H9 (cell line): Measurements from ENCODE around the gene PRXL2C. TPM values are rescaled to one million over a fixed set of nuclear protein-coding genes. Genes with fewer than 3 reads are reported as not detected.

Experiments
- DNase-seq: peaks from one replicate; pipeline ENCODE4 v3.0.0-alpha.2; 2017
- H2AFZ ChIP-seq: one replicate; pipeline ENCODE4 v1.6.1; 2013; ENCODE audit warnings: mild to moderate bottlenecking, low read length, control low read depth, moderate library complexity
- H2AK5ac ChIP-seq: 2 replicates; pipeline ENCODE4 v1.6.1; 2013; ENCODE audit warnings: low read length, control low read depth, mixed read lengths; ENCODE audit not compliant: insufficient read length
- H2BK120ac ChIP-seq: one replicate; pipeline ENCODE4 v1.6.1; 2013; ENCODE audit warnings: low read depth, mild to moderate bottlenecking, low read length, control low read depth, inconsistent platforms; ENCODE audit not compliant: poor library complexity, severe bottlenecking
- H2BK12ac ChIP-seq: 2 replicates; pipeline ENCODE4 v1.6.1; 2013; ENCODE audit warnings: low read length, control low read depth, mixed read lengths, low read depth; ENCODE audit not compliant: insufficient read length
- H2BK15ac ChIP-seq: 2 replicates; pipeline ENCODE4 v1.6.1; 2013; ENCODE audit warnings: low read depth, low read length, control low read depth
- H2BK20ac ChIP-seq: one replicate; pipeline ENCODE4 v1.6.1; 2013; ENCODE audit warnings: low read depth, mild to moderate bottlenecking, low read length, control low read depth, inconsistent platforms; ENCODE audit not compliant: poor library complexity, severe bottlenecking
- H2BK5ac ChIP-seq: 2 replicates; pipeline ENCODE4 v1.6.1; 2013; ENCODE audit warnings: low read length, control low read depth, mixed read lengths; ENCODE audit not compliant: insufficient read length
- H3K14ac ChIP-seq: 2 replicates; pipeline ENCODE4 v1.6.1; 2013; ENCODE audit warnings: low read length, control low read depth; ENCODE audit not compliant: insufficient read depth
- H3K18ac ChIP-seq: 2 replicates; pipeline ENCODE4 v1.6.1; 2013; ENCODE audit warnings: low read depth, mild to moderate bottlenecking, mixed read lengths, low read length, control low read depth; ENCODE audit not compliant: insufficient read length
- H3K23ac ChIP-seq: 2 replicates; pipeline ENCODE4 v1.6.1; 2013; ENCODE audit warnings: low read length, control low read depth, mixed read lengths, low read depth; ENCODE audit not compliant: insufficient read length
- H3K23me2 ChIP-seq: 2 replicates; pipeline ENCODE4 v1.6.1; 2013; ENCODE audit warnings: low read depth, mild to moderate bottlenecking, mixed read lengths, low read length, control low read depth; ENCODE audit not compliant: insufficient read length, poor library complexity, severe bottlenecking
- H3K27ac ChIP-seq: 2 replicates; pipeline ENCODE4 v1.5.1; 2013; ENCODE audit warnings: low read length, control low read depth, mixed read lengths, low read depth; ENCODE audit not compliant: insufficient read length
- H3K27me3 ChIP-seq: 2 replicates; pipeline ENCODE4 v1.6.1; 2013; ENCODE audit warnings: low read length, control low read depth, inconsistent platforms; ENCODE audit not compliant: insufficient read depth
- H3K4ac ChIP-seq: 2 replicates; pipeline ENCODE4 v1.6.1; 2013; ENCODE audit warnings: low read depth, mild to moderate bottlenecking, control low read depth, inconsistent platforms, low read length, moderate library complexity
- H3K4me1 ChIP-seq: 2 replicates; pipeline ENCODE4 v1.6.1; 2013; ENCODE audit warnings: low read length, control low read depth, inconsistent platforms; ENCODE audit not compliant: insufficient read depth
- H3K4me2 ChIP-seq: 2 replicates; pipeline ENCODE4 v1.6.1; 2013; ENCODE audit warnings: low read length, control low read depth, mixed read lengths; ENCODE audit not compliant: insufficient read length, insufficient read depth
- H3K56ac ChIP-seq: 2 replicates; pipeline ENCODE4 v1.6.1; 2013; ENCODE audit warnings: low read depth, mild to moderate bottlenecking, mixed read lengths, low read length, control low read depth; ENCODE audit not compliant: insufficient read length
- H3K79me1 ChIP-seq: 2 replicates; pipeline ENCODE4 v1.6.1; 2013; ENCODE audit warnings: low read depth, mild to moderate bottlenecking, moderate library complexity, low read length, control low read depth, inconsistent platforms; ENCODE audit not compliant: insufficient read depth, poor library complexity, severe bottlenecking
- H3K79me2 ChIP-seq: 2 replicates; pipeline ENCODE4 v1.6.1; 2013; ENCODE audit warnings: low read length, control low read depth, inconsistent platforms; ENCODE audit not compliant: insufficient read depth
- H3K9ac ChIP-seq: 2 replicates; pipeline ENCODE4 v1.6.1; 2013; ENCODE audit warnings: low read length, control low read depth, mixed read lengths; ENCODE audit not compliant: insufficient read length; ENCODE audit errors: extremely low read depth
- H3K9me3 ChIP-seq: one replicate; pipeline ENCODE4 v1.6.1; 2013; ENCODE audit warnings: low read depth, low read length, inconsistent platforms; ENCODE audit not compliant: control insufficient read depth
- H3T11ph ChIP-seq: one replicate; pipeline ENCODE4 v1.6.1; 2013; ENCODE audit warnings: mild to moderate bottlenecking, low read length, control low read depth, inconsistent platforms
- H4K20me1 ChIP-seq: one replicate; pipeline ENCODE4 v1.6.1; 2013; ENCODE audit not compliant: control insufficient read depth, insufficient read length, insufficient read depth
- H4K5ac ChIP-seq: 2 replicates; pipeline ENCODE4 v1.6.1; 2013; ENCODE audit warnings: low read depth, mild to moderate bottlenecking, mixed read lengths, low read length, control low read depth; ENCODE audit not compliant: insufficient read length
- H4K8ac ChIP-seq: replicated peaks from 2 replicates; pipeline ENCODE4 v1.6.1; 2013; ENCODE audit warnings: low read length, control low read depth, mixed read lengths, low read depth; ENCODE audit not compliant: insufficient read length
- H4K91ac ChIP-seq: 2 replicates; pipeline ENCODE4 v1.6.1; 2013; ENCODE audit warnings: low read depth, mild to moderate bottlenecking, moderate library complexity, mixed read lengths, low read length, control low read depth; ENCODE audit not compliant: insufficient read length
- H3K27ac Mint-ChIP-seq, 3 experiments: 2 replicates in 2 of 3; 3 replicates in 1 of 3; pipeline ENCODE4 v1.8.0; 2020 to 2021; ENCODE audit warnings: mixed read lengths in 3 of 3, mild to moderate bottlenecking in 1 of 3, moderate library complexity in 1 of 3
- H3K27me3 Mint-ChIP-seq: 2 replicates; pipeline ENCODE4 v1.8.0; 2021; ENCODE audit warnings: low read depth, mild to moderate bottlenecking, moderate library complexity, mixed read lengths
- H3K36me3 Mint-ChIP-seq, 3 experiments: 2 replicates in 2 of 3; 3 replicates in 1 of 3; pipeline ENCODE4 v1.8.0; 2020 to 2021; ENCODE audit warnings: low read depth in 3 of 3, mixed read lengths in 3 of 3; ENCODE audit not compliant: insufficient read depth in 1 of 3
- H3K4me1 Mint-ChIP-seq, 2 experiments: 2 replicates each; pipeline ENCODE4 v1.8.0; 2020; ENCODE audit warnings: mixed read lengths in 2 of 2
- H3K4me3 Mint-ChIP-seq, 2 experiments: 2 replicates in 1 of 2; 3 replicates in 1 of 2; pipeline ENCODE4 v1.8.0; 2020 to 2021; ENCODE audit warnings: mild to moderate bottlenecking in 2 of 2, mixed read lengths in 2 of 2, moderate library complexity in 1 of 2
- H3K9me3 Mint-ChIP-seq, 2 experiments: 2 replicates in 1 of 2; 3 replicates in 1 of 2; pipeline ENCODE4 v1.8.0; 2020; ENCODE audit warnings: mild to moderate bottlenecking in 2 of 2, mixed read lengths in 2 of 2, moderate library complexity in 1 of 2
- CTCF ChIP-seq: fragments of 200-600 bp; sonication (generic); conservative IDR thresholded peaks from 3 replicates; pipeline ENCODE4 v1.8.0; 2021; ENCODE audit warnings: antibody characterized with exemption, mild to moderate bottlenecking
- WGBS: extraction: QIAGEN DNeasy Blood & Tissue Kit; methylation state at CpG from one replicate; pipeline ENCODE4 v1.1.7; 2013; ENCODE audit warnings: missing lambda C conversion rate, low lambda C conversion rate, mixed read lengths; ENCODE audit not compliant: insufficient read length; ENCODE audit errors: extremely low coverage; 5-methylcytosine and 5-hydroxymethylcytosine counted together
- total RNA-seq: library from RNA; stranded (reverse); gene quantifications from 2 replicates; pipeline ENCODE4 v1.2.1, GENCODE V29; 2021

PRXL2C gene
- total RNA-seq, 1 experiment from 2014 or later, result 4.7 TPM

DNA sequence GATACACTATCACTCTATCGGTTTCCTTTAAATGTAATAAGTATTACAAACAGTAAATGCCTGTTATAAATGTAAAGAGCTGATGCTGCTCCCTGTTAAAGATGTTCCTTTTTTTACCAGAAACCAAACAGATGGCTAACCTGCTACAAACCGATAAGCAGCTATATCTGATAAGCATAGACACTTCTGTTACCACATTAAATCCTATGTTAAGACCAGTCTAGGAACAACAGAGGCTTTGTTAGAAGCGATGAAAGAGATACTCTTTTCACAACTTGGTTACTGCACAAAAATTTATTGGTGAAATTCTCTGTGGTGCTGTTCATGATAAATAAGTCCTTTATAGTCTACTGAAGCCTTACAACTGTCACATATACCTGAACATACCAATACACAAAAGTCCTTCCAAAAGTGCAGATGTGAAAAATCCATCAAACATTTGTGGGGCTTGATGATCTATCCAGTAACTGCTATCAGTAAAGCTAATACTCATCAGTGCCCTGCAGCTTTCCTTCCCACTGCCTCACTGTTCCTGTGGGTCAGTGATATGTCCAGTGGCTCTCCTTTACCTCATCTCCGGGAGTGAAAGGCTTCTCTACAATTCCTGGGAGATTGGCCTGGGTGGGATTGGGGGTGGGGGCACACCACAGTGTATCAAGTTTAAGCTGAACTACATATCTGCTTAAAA, 25.8 kb upstream of the PRXL2C start:
- Histone ChIP-seq H2AK5ac (no peak overlapping the region), H2AFZ (no peak overlapping the region), H3K23ac (no peak overlapping the region), H3K79me1 (no peaks in the 10 kb centered on the region), H3K18ac (no peak overlapping the region), H3K4me1 (no peaks in the 10 kb centered on the region), H4K5ac (no peak overlapping the region), H3K27ac (no peak overlapping the region), H3K4ac (no peak overlapping the region), H2BK120ac (no peak overlapping the region), H3K4me2 (no peak overlapping the region), H3K79me2 (no peaks in the 10 kb centered on the region), H3K23me2 (no peaks in the 10 kb centered on the region), H2BK12ac (no peak overlapping the region), H2BK5ac (no peak overlapping the region), H3K56ac (no peak overlapping the region), H3K9me3 (no peaks in the 10 kb centered on the region), H2BK20ac (no peak overlapping the region), H3T11ph (no peak overlapping the region), H4K91ac (no peak overlapping the region), H3K27me3 (no peaks in the 10 kb centered on the region), H2BK15ac (no peak overlapping the region), H4K20me1 (no peaks in the 10 kb centered on the region), H4K8ac (no peak overlapping the region), H3K9ac (no peak overlapping the region), H3K14ac (no peak overlapping the region)
- no peak for TF ChIP-seq CTCF
- DNase-seq, result no peak
- Mint-ChIP-seq H3K27me3 (peaks cover 1% of the 10 kb centered on the region; the same call in 1 of the 2 replicates), H3K4me1 (no peaks in the 10 kb centered on the region), H3K36me3 (no peaks in the 10 kb centered on the region), H3K27ac (no peak overlapping the region), H3K9me3 (peaks cover 0 to 5% of the 10 kb centered on the region in 2 experiments; a peak in 2 of 5 replicates), H3K4me3 (no peak overlapping the region)
- no CpG with 5 or more reads among the region's 4 CpGs for WGBS
